Tibial nerve (tissue), 4 donors: ENCODE results near the gene AKAP8L. TPM values are rescaled to one million over a fixed set of nuclear protein-coding genes. Genes with fewer than 3 reads are reported as not detected.

Source experiments
- DNase-seq, 2 donors: peaks; one replicate each; pipeline ENCODE4 v3.0.0-alpha.2; 2019; ENCODE audit warnings: low spot score in 2 of 2
- H3K27ac ChIP-seq, 4 donors: fragments of 200-600 bp; sonication (generic) in 3 of 4; one replicate each; pipeline ENCODE4 v1.5.1; 2017 to 2019; ENCODE audit warnings: mild to moderate bottlenecking in 1 of 4
- H3K27me3 ChIP-seq, 2 donors: fragments of 200-600 bp; sonication (generic) in 1 of 2; one replicate each; pipeline versions ENCODE4 v1.5.1 to v1.6.0; 2017 to 2019
- H3K36me3 ChIP-seq, 3 donors: fragments of 200-600 bp; sonication (generic); one replicate each; pipeline ENCODE4 v1.5.1; 2018 to 2019
- H3K4me1 ChIP-seq, 4 donors: fragments of 200-600 bp; sonication (generic) in 3 of 4; one replicate each; pipeline ENCODE4 v1.5.1; 2017 to 2019
- H3K4me3 ChIP-seq, 4 donors: fragments of 200-600 bp; sonication (generic) in 3 of 4; one replicate each; pipeline ENCODE4 v1.5.1; 2017 to 2019; ENCODE audit warnings: mild to moderate bottlenecking in 1 of 4, moderate library complexity in 1 of 4
- H3K9me3 ChIP-seq, 4 donors: fragments of 200-600 bp; sonication (generic) in 3 of 4; one replicate each; pipeline ENCODE4 v1.5.1; 2017 to 2019
- CTCF ChIP-seq, 5 experiments: fragments of 200-600 bp in 3 of 5; fragments of 450-650 bp in 2 of 5; sonication (generic) in 3 of 5; IDR thresholded peaks; one replicate each; pipeline ENCODE4 v1.5.1; 2016 to 2019; ENCODE audit warnings: antibody characterized with exemption in 5 of 5, mild to moderate bottlenecking in 3 of 5, moderate library complexity in 2 of 5
- EP300 ChIP-seq, 2 donors: sonication (generic); formaldehyde crosslinking; IDR thresholded peaks; one replicate each; pipeline ENCODE4 v1.6.1; 2017; ENCODE audit warnings: antibody characterized with exemption in 2 of 2, mild to moderate bottlenecking in 1 of 2
- POLR2A ChIP-seq, 2 donors: fragments of 450-650 bp; IDR thresholded peaks; one replicate each; pipeline ENCODE4 v1.6.1; 2017; ENCODE audit warnings: antibody characterized with exemption in 2 of 2, mild to moderate bottlenecking in 2 of 2, moderate library complexity in 2 of 2
- WGBS, 2 donors: methylation state at CpG; one replicate each; pipeline ENCODE4 v1.1.5; 2018; 5-methylcytosine and 5-hydroxymethylcytosine counted together
- total RNA-seq, 4 donors: library from RNA; depleted of rRNA; stranded (reverse); fragments of >200 nt; gene quantifications; one replicate each; pipeline ENCODE4 v1.1.0, GENCODE V29; 2016

The AKAP8L gene
- total RNA-seq, 4 donors from 2014 or later = 170 to 248 (median 183) TPM

DNA sequence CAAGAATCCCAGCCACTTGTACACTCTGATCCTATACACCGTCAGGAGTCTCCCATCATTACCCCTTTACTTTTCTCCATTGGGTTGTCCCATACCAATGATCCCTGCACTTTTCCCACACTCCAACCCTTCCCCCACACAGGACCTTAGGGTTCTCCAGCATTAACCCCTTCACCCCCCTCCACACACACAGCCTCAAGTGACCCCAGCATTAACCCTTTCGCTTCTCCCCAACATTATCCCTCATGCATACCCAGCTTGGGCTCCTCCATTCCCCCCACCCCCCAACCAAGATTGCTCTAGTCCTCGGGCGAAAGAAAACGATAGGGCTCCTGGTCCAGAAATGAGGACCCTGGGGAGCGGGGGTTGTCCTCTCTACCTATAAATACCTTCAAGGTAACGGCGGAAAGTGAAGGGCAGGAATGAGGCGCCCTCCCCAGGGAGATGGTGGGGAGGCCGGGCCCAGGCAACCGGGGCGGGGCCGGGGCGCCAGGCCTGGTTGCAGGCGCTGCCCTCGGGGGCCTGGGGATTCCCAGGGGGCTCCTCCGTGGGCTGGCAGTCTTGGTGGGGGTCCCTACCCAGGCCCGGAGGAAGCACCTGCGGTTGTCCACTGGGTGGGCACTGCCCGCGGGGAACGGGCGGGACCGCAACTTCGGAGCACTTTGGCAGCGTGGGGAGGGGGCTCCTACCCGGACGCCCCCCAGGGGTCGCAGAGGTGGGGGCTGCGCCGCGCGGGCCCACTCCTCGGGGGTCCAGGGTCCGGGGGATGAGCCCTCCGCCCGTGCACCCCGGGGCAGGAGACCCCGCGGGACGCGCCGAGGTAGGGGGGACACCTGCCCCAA is 30.2 kb upstream of the AKAP8L start:
- WGBS, 2 donors = 6 to 9% methylated on average over 12 to 33 of the region's 43 CpGs
- H3K4me1 ChIP-seq = peaks cover 0 to 37% (median 17%) of the 10 kb centered on the region in 4 donors
- peak overlapping the region; percentile 69 to 90 (median 73) for H3K4me3 ChIP-seq
- DNase-seq = no peak
- no peaks in the 10 kb centered on the region for H3K9me3 ChIP-seq
- peaks cover 0 to 6% of the 10 kb centered on the region in 2 donors for H3K27me3 ChIP-seq
- TF ChIP-seq POLR2A (IDR thresholded peaks at IDR 0.05) = no peak
- TF ChIP-seq CTCF (IDR thresholded peaks at IDR 0.05) = no peak
- TF ChIP-seq EP300 (IDR thresholded peaks at IDR 0.05) = no peak
- H3K36me3 ChIP-seq = peaks cover 0 to 22% (median 0%) of the 10 kb centered on the region in 3 donors
- peak overlapping the region; percentile 68 to 86 (median 72) for H3K27ac ChIP-seq

DNA sequence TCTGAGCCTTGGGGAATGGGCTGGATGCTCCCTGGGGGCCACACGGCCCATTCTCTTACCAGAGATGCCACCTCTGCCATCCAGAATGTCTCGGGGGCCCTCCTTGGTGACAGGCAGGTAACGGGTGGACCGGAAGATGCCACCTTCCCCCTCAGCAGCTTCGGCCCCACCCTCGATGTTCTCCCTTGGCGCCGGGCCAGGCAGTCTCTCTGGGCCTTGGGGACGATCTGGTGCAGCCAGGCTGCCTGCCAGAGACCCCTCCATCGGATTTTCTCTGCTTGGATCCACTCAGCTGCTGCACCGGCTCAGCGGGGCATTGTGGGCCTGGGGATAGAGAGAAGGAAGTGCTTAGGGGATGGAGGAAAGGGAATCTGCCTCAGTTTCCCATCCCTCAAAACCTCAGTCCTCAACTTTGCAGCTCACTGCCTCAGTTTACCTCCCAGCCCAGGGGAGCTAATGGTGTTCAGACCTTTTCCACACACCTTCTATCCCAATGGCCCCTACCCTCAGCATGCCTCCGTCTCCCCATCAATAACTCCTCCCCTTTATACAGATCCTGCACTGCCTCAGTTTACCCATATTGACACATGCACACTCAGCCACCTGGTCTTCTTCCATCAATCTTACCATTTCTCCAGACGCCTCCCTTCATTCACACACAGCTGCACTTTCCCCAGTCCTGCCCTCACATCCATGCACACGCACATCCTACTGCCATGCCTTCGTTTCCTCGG is 29.4 kb upstream of the AKAP8L start:
- H3K36me3 ChIP-seq = peaks cover 0 to 22% (median 0%) of the 10 kb centered on the region in 3 donors
- DNase-seq = no peak
- no peak overlapping the region for H3K4me3 ChIP-seq

GRCh38 chr19:15447057-15447456 is 28.3 kb upstream of the AKAP8L start:
- 74 to 81% methylated on average over 4 of the region's 4 CpGs for WGBS, 2 donors
- no peak for DNase-seq
- no peaks in the 10 kb centered on the region for H3K27me3 ChIP-seq
- no peak overlapping the region for H3K27ac ChIP-seq
- no peaks in the 10 kb centered on the region for H3K9me3 ChIP-seq
- H3K36me3 ChIP-seq = peaks cover 0 to 29% (median 0%) of the 10 kb centered on the region in 3 donors
- no peak for TF ChIP-seq EP300 (IDR thresholded peaks at IDR 0.05)
- no peak for TF ChIP-seq POLR2A (IDR thresholded peaks at IDR 0.05)
- no peak overlapping the region for H3K4me3 ChIP-seq
- peaks cover 0 to 22% (median 8%) of the 10 kb centered on the region in 4 donors for H3K4me1 ChIP-seq

More for the DNA sequence above, 29.4 kb upstream of the AKAP8L start:
- WGBS, 2 donors = 43 to 63% methylated on average over 12 to 13 of the region's 17 CpGs
- Histone ChIP-seq H3K27me3 (no peaks in the 10 kb centered on the region), H3K9me3 (no peaks in the 10 kb centered on the region), H3K4me1 (peaks cover 0 to 33% (median 14%) of the 10 kb centered on the region in 4 donors), H3K27ac (peak overlapping the region in 1 of 4 donors; percentile 86)
- TF ChIP-seq EP300 (IDR thresholded peaks at IDR 0.05) = no peak
- no peak for TF ChIP-seq POLR2A (IDR thresholded peaks at IDR 0.05)
- TF ChIP-seq CTCF (IDR thresholded peaks at IDR 0.05) = no peak

DNA sequence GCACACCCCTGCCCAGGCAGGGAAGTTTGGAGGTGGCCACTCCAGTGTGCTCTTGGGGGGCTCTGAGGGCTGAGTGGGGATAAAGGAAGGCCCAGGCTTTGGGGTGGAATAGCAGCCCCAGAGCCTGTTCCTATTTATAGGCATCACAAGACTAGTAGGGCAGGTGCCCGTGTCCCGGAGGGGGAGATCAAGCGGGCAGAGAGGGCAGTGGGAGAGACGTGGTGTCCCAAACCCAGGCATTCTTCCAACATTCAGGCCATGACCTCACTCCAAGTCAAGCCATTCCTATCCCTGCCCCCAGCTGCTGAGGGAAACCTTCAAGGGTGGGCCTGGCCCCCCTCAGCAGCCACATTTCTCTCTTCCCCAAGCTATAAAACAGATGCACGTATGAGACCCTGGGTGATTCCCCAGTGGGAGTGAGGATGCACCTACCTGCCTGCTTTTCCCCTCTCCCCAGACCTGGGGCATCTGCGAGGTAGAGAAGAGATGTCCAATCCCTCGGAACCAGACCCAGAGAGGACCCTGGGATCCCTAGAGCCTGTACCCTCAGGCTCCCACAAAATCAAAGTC is 27.1 kb upstream of the AKAP8L start:
- Histone ChIP-seq H3K27me3 (no peaks in the 10 kb centered on the region), H3K9me3 (no peaks in the 10 kb centered on the region), H3K4me3 (no peak overlapping the region), H3K4me1 (peaks cover 0 to 18% (median 8%) of the 10 kb centered on the region in 4 donors), H3K36me3 (peaks cover 0 to 29% (median 0%) of the 10 kb centered on the region in 3 donors), H3K27ac (no peak overlapping the region)
- WGBS, 2 donors = 55 to 60% methylated on average over 7 of the region's 7 CpGs
- DNase-seq = no peak
- TF ChIP-seq CTCF (IDR thresholded peaks at IDR 0.05) = no peak
- TF ChIP-seq EP300 (IDR thresholded peaks at IDR 0.05) = no peak

GRCh38 chr19:15445227-15445605 is 26.4 kb upstream of the AKAP8L start:
- H3K27ac ChIP-seq = no peak overlapping the region
- no peak overlapping the region for H3K4me3 ChIP-seq
- H3K9me3 ChIP-seq = no peaks in the 10 kb centered on the region
- no peak for DNase-seq
- WGBS, 2 donors = 86 to 92% methylated on average over 9 of the region's 9 CpGs
- peaks cover 0 to 33% (median 0%) of the 10 kb centered on the region in 3 donors for H3K36me3 ChIP-seq
- peaks cover 0 to 17% (median 8%) of the 10 kb centered on the region in 4 donors for H3K4me1 ChIP-seq
- TF ChIP-seq POLR2A (IDR thresholded peaks at IDR 0.05) = no peak
- no peak for TF ChIP-seq CTCF (IDR thresholded peaks at IDR 0.05)
- no peak for TF ChIP-seq EP300 (IDR thresholded peaks at IDR 0.05)
- H3K27me3 ChIP-seq = no peaks in the 10 kb centered on the region
